GM21717 (cell line): Measurements from ENCODE around the gene EBPL.
"Not testable (repeated sequence)": the region's sequence is repeated elsewhere in the genome, so short reads cannot be mapped to it uniquely, and the experiment has no call there.

Experiments used
- ATAC-seq: cut with Tn5 transposase; IDR thresholded peaks from one replicate; pipeline ENCODE4 v1.9.1; 2021; ENCODE audit warnings: mild to moderate bottlenecking, moderate library complexity; ENCODE audit not compliant: unreplicated experiment

Gene EBPL

GRCh38 chr13:49636705-49637104, 54.6 kb downstream of the EBPL start:
- no peak for ATAC-seq

GRCh38 chr13:49635599-49636433, 55.5 kb downstream of the EBPL start:
- no peak for ATAC-seq

GRCh38 chr13:49633710-49634109, 57.6 kb downstream of the EBPL start:
- no peak for ATAC-seq

- ATAC-seq = no peak
Measured at GRCh38 chr13:49632156-49632555, 59.1 kb downstream of the EBPL start.

- no peak for ATAC-seq
Measured at GRCh38 chr13:49630580-49630979, 60.7 kb downstream of the EBPL start.

- ATAC-seq = no peak
Measured at GRCh38 chr13:49629947-49630346, 61.3 kb downstream of the EBPL start.

GRCh38 chr13:49629196-49629938, 61.9 kb downstream of the EBPL start:
- ATAC-seq = no peak

GRCh38 chr13:49627831-49628652, 63.2 kb downstream of the EBPL start, which contains the start of gene ARL11:
Gene ARL11 (plus strand): TSS chr13:49628507. CDS start chr13:49630448, 1,941 bp downstream.
- ATAC-seq = peak; percentile 91

GRCh38 chr13:49625392-49626079, 65.8 kb downstream of the EBPL start:
- ATAC-seq = no peak

GRCh38 chr13:49624229-49624628, 67.1 kb downstream of the EBPL start:
- no peak for ATAC-seq

- ATAC-seq = no peak
Measured at GRCh38 chr13:49622174-49622946, 68.9 kb downstream of the EBPL start.

GRCh38 chr13:49620170-49620621, 71.1 kb downstream of the EBPL start:
- peak; percentile 71 for ATAC-seq

GRCh38 chr13:49616676-49617065, 74.6 kb downstream of the EBPL start:
- no peak for ATAC-seq

GRCh38 chr13:49615836-49616675, 75.2 kb downstream of the EBPL start:
- no peak for ATAC-seq

GRCh38 chr13:49612042-49612441, 79.2 kb downstream of the EBPL start:
- not testable (repeated sequence) for ATAC-seq
